H9 (cell line): Measurements from ENCODE around the gene CYSTM1. TPM values are rescaled to one million over a fixed set of nuclear protein-coding genes. Genes with fewer than 3 reads are reported as not detected.

Experiments used
- DNase-seq: peaks from one replicate; pipeline ENCODE4 v3.0.0-alpha.2; 2017
- H2AFZ ChIP-seq: one replicate; pipeline ENCODE4 v1.6.1; 2013; ENCODE audit warnings: mild to moderate bottlenecking, low read length, control low read depth, moderate library complexity
- H2AK5ac ChIP-seq: 2 replicates; pipeline ENCODE4 v1.6.1; 2013; ENCODE audit warnings: low read length, control low read depth, mixed read lengths; ENCODE audit not compliant: insufficient read length
- H2BK120ac ChIP-seq: one replicate; pipeline ENCODE4 v1.6.1; 2013; ENCODE audit warnings: low read depth, mild to moderate bottlenecking, low read length, control low read depth, inconsistent platforms; ENCODE audit not compliant: poor library complexity, severe bottlenecking
- H2BK12ac ChIP-seq: 2 replicates; pipeline ENCODE4 v1.6.1; 2013; ENCODE audit warnings: low read length, control low read depth, mixed read lengths, low read depth; ENCODE audit not compliant: insufficient read length
- H2BK15ac ChIP-seq: 2 replicates; pipeline ENCODE4 v1.6.1; 2013; ENCODE audit warnings: low read depth, low read length, control low read depth
- H2BK20ac ChIP-seq: one replicate; pipeline ENCODE4 v1.6.1; 2013; ENCODE audit warnings: low read depth, mild to moderate bottlenecking, low read length, control low read depth, inconsistent platforms; ENCODE audit not compliant: poor library complexity, severe bottlenecking
- H2BK5ac ChIP-seq: 2 replicates; pipeline ENCODE4 v1.6.1; 2013; ENCODE audit warnings: low read length, control low read depth, mixed read lengths; ENCODE audit not compliant: insufficient read length
- H3K14ac ChIP-seq: 2 replicates; pipeline ENCODE4 v1.6.1; 2013; ENCODE audit warnings: low read length, control low read depth; ENCODE audit not compliant: insufficient read depth
- H3K18ac ChIP-seq: 2 replicates; pipeline ENCODE4 v1.6.1; 2013; ENCODE audit warnings: low read depth, mild to moderate bottlenecking, mixed read lengths, low read length, control low read depth; ENCODE audit not compliant: insufficient read length
- H3K23ac ChIP-seq: 2 replicates; pipeline ENCODE4 v1.6.1; 2013; ENCODE audit warnings: low read length, control low read depth, mixed read lengths, low read depth; ENCODE audit not compliant: insufficient read length
- H3K23me2 ChIP-seq: 2 replicates; pipeline ENCODE4 v1.6.1; 2013; ENCODE audit warnings: low read depth, mild to moderate bottlenecking, mixed read lengths, low read length, control low read depth; ENCODE audit not compliant: insufficient read length, poor library complexity, severe bottlenecking
- H3K27ac ChIP-seq: 2 replicates; pipeline ENCODE4 v1.5.1; 2013; ENCODE audit warnings: low read length, control low read depth, mixed read lengths, low read depth; ENCODE audit not compliant: insufficient read length
- H3K27me3 ChIP-seq: 2 replicates; pipeline ENCODE4 v1.6.1; 2013; ENCODE audit warnings: low read length, control low read depth, inconsistent platforms; ENCODE audit not compliant: insufficient read depth
- H3K4ac ChIP-seq: 2 replicates; pipeline ENCODE4 v1.6.1; 2013; ENCODE audit warnings: low read depth, mild to moderate bottlenecking, control low read depth, inconsistent platforms, low read length, moderate library complexity
- H3K4me1 ChIP-seq: 2 replicates; pipeline ENCODE4 v1.6.1; 2013; ENCODE audit warnings: low read length, control low read depth, inconsistent platforms; ENCODE audit not compliant: insufficient read depth
- H3K4me2 ChIP-seq: 2 replicates; pipeline ENCODE4 v1.6.1; 2013; ENCODE audit warnings: low read length, control low read depth, mixed read lengths; ENCODE audit not compliant: insufficient read length, insufficient read depth
- H3K56ac ChIP-seq: 2 replicates; pipeline ENCODE4 v1.6.1; 2013; ENCODE audit warnings: low read depth, mild to moderate bottlenecking, mixed read lengths, low read length, control low read depth; ENCODE audit not compliant: insufficient read length
- H3K79me1 ChIP-seq: 2 replicates; pipeline ENCODE4 v1.6.1; 2013; ENCODE audit warnings: low read depth, mild to moderate bottlenecking, moderate library complexity, low read length, control low read depth, inconsistent platforms; ENCODE audit not compliant: insufficient read depth, poor library complexity, severe bottlenecking
- H3K79me2 ChIP-seq: 2 replicates; pipeline ENCODE4 v1.6.1; 2013; ENCODE audit warnings: low read length, control low read depth, inconsistent platforms; ENCODE audit not compliant: insufficient read depth
- H3K9ac ChIP-seq: 2 replicates; pipeline ENCODE4 v1.6.1; 2013; ENCODE audit warnings: low read length, control low read depth, mixed read lengths; ENCODE audit not compliant: insufficient read length; ENCODE audit errors: extremely low read depth
- H3K9me3 ChIP-seq: one replicate; pipeline ENCODE4 v1.6.1; 2013; ENCODE audit warnings: low read depth, low read length, inconsistent platforms; ENCODE audit not compliant: control insufficient read depth
- H3T11ph ChIP-seq: one replicate; pipeline ENCODE4 v1.6.1; 2013; ENCODE audit warnings: mild to moderate bottlenecking, low read length, control low read depth, inconsistent platforms
- H4K20me1 ChIP-seq: one replicate; pipeline ENCODE4 v1.6.1; 2013; ENCODE audit not compliant: control insufficient read depth, insufficient read length, insufficient read depth
- H4K5ac ChIP-seq: 2 replicates; pipeline ENCODE4 v1.6.1; 2013; ENCODE audit warnings: low read depth, mild to moderate bottlenecking, mixed read lengths, low read length, control low read depth; ENCODE audit not compliant: insufficient read length
- H4K8ac ChIP-seq: replicated peaks from 2 replicates; pipeline ENCODE4 v1.6.1; 2013; ENCODE audit warnings: low read length, control low read depth, mixed read lengths, low read depth; ENCODE audit not compliant: insufficient read length
- H4K91ac ChIP-seq: 2 replicates; pipeline ENCODE4 v1.6.1; 2013; ENCODE audit warnings: low read depth, mild to moderate bottlenecking, moderate library complexity, mixed read lengths, low read length, control low read depth; ENCODE audit not compliant: insufficient read length
- H3K27ac Mint-ChIP-seq, 3 experiments: 2 replicates in 2 of 3; 3 replicates in 1 of 3; pipeline ENCODE4 v1.8.0; 2020 to 2021; ENCODE audit warnings: mixed read lengths in 3 of 3, mild to moderate bottlenecking in 1 of 3, moderate library complexity in 1 of 3
- H3K27me3 Mint-ChIP-seq: 2 replicates; pipeline ENCODE4 v1.8.0; 2021; ENCODE audit warnings: low read depth, mild to moderate bottlenecking, moderate library complexity, mixed read lengths
- H3K36me3 Mint-ChIP-seq, 3 experiments: 2 replicates in 2 of 3; 3 replicates in 1 of 3; pipeline ENCODE4 v1.8.0; 2020 to 2021; ENCODE audit warnings: low read depth in 3 of 3, mixed read lengths in 3 of 3; ENCODE audit not compliant: insufficient read depth in 1 of 3
- H3K4me1 Mint-ChIP-seq, 2 experiments: 2 replicates each; pipeline ENCODE4 v1.8.0; 2020; ENCODE audit warnings: mixed read lengths in 2 of 2
- H3K4me3 Mint-ChIP-seq, 2 experiments: 2 replicates in 1 of 2; 3 replicates in 1 of 2; pipeline ENCODE4 v1.8.0; 2020 to 2021; ENCODE audit warnings: mild to moderate bottlenecking in 2 of 2, mixed read lengths in 2 of 2, moderate library complexity in 1 of 2
- H3K9me3 Mint-ChIP-seq, 2 experiments: 2 replicates in 1 of 2; 3 replicates in 1 of 2; pipeline ENCODE4 v1.8.0; 2020; ENCODE audit warnings: mild to moderate bottlenecking in 2 of 2, mixed read lengths in 2 of 2, moderate library complexity in 1 of 2
- WGBS: extraction: QIAGEN DNeasy Blood & Tissue Kit; methylation state at CpG from one replicate; pipeline ENCODE4 v1.1.7; 2013; ENCODE audit warnings: missing lambda C conversion rate, low lambda C conversion rate, mixed read lengths; ENCODE audit not compliant: insufficient read length; ENCODE audit errors: extremely low coverage; 5-methylcytosine and 5-hydroxymethylcytosine counted together
- total RNA-seq: library from RNA; stranded (reverse); gene quantifications from 2 replicates; pipeline ENCODE4 v1.2.1, GENCODE V29; 2021
- TF ChIP-seq, protein P1 (sequence below): fragments of 200-600 bp; sonication (generic); conservative IDR thresholded peaks from 3 replicates; pipeline ENCODE4 v1.8.0; 2021; ENCODE audit warnings: antibody characterized with exemption, mild to moderate bottlenecking

Gene CYSTM1
- total RNA-seq, 1 experiment from 2014 or later, result 20.6 TPM

DNA sequence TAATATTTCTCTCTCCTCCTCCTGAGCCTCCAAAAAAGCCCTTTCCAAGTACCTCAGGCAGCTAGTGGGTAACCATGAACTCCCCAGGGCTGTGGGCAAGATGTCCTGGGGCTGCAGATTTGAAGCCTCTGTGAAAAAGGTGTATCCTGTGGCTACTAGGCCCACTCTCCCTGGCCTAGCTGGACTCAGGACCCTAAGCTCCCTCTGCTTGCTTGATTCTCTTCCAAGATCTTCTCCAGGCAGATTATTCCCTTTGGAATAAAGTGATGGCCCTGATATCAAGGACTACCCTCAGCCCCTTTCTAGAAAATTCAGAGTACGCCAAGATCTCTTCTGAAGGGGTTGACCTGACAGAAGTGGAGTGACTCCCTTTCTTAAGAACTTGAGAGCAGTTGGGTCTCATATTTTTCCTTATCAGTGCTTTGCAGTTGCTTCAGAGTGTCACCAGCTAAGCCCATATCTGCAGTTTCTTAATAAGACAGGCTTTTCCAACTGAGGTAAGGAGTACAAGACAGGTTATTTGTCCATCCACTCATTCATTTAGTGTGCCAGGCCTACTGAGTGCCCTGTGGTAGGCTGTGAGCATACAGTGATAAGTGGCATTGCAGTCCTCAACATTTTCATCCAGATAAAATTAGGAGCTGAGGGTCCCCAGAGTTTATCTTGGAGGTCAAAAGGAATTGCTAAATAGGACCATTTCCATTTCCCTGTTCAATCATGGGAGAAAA, 42.5 kb downstream of the CYSTM1 start:
- Histone ChIP-seq H2AK5ac (no peak overlapping the region), H3K27ac (no peak overlapping the region), H3K79me2 (no peaks in the 10 kb centered on the region), H3K18ac (no peak overlapping the region), H2BK12ac (no peak overlapping the region), H4K91ac (no peak overlapping the region), H2BK15ac (no peak overlapping the region), H3K56ac (no peak overlapping the region), H2AFZ (no peak overlapping the region), H4K8ac (no peak overlapping the region), H3K9me3 (no peaks in the 10 kb centered on the region), H4K5ac (no peak overlapping the region), H2BK120ac (no peak overlapping the region), H3K27me3 (no peaks in the 10 kb centered on the region), H3K4me2 (no peak overlapping the region), H2BK20ac (no peak overlapping the region), H3T11ph (no peak overlapping the region), H3K14ac (no peak overlapping the region), H3K4ac (no peak overlapping the region), H3K23ac (no peak overlapping the region), H2BK5ac (no peak overlapping the region), H4K20me1 (no peaks in the 10 kb centered on the region), H3K79me1 (no peaks in the 10 kb centered on the region), H3K23me2 (no peaks in the 10 kb centered on the region), H3K4me1 (no peaks in the 10 kb centered on the region; the same call in 1 of the 2 replicates), H3K9ac (no peak overlapping the region)
- H3K4me1 Mint-ChIP-seq, result peaks cover 18 to 19% of the 10 kb centered on the region in 2 experiments
- no CpG with 5 or more reads among the region's 1 CpG for WGBS
- H3K4me3 Mint-ChIP-seq, result no peak overlapping the region
- DNase-seq, result no peak
- H3K9me3 Mint-ChIP-seq, result no peaks in the 10 kb centered on the region; a peak in 1 of 5 replicates
- TF ChIP-seq, protein P1, sequence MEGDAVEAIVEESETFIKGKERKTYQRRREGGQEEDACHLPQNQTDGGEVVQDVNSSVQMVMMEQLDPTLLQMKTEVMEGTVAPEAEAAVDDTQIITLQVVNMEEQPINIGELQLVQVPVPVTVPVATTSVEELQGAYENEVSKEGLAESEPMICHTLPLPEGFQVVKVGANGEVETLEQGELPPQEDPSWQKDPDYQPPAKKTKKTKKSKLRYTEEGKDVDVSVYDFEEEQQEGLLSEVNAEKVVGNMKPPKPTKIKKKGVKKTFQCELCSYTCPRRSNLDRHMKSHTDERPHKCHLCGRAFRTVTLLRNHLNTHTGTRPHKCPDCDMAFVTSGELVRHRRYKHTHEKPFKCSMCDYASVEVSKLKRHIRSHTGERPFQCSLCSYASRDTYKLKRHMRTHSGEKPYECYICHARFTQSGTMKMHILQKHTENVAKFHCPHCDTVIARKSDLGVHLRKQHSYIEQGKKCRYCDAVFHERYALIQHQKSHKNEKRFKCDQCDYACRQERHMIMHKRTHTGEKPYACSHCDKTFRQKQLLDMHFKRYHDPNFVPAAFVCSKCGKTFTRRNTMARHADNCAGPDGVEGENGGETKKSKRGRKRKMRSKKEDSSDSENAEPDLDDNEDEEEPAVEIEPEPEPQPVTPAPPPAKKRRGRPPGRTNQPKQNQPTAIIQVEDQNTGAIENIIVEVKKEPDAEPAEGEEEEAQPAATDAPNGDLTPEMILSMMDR, result no peak
- no peaks in the 10 kb centered on the region for H3K36me3 Mint-ChIP-seq
- no peak overlapping the region; a peak in 1 of 7 replicates for H3K27ac Mint-ChIP-seq
- H3K27me3 Mint-ChIP-seq, result no peaks in the 10 kb centered on the region
